ENCODE measurements around the gene GOSR2. TPM values are rescaled to one million over a fixed set of nuclear protein-coding genes. Genes with fewer than 3 reads are reported as not detected.

GOSR2 gene
- total RNA-seq, 1 experiment from 2014 or later: 53.5 TPM

DNA sequence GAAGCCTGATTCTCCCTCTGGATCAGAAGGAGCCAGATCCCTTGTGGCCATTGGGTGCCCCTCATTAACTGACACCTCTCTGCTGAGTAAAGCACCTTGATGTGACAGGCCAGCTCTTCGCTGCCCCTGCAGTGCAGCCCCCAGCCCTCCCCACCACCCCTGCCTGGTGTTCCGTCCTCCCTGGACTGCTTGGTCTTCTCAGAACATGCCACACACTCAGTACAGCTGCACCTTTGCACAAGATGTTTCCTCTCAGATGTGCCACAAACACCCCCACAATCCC, 20.2 kb downstream of the GOSR2 start:
- Histone ChIP-seq H3K18ac (ENCODE audit: insufficient read length, low read depth, low read length) (no peak overlapping the region), H2BK20ac (ENCODE audit: low read depth, low read length, poor library complexity, severe bottlenecking) (no peak overlapping the region), H2BK12ac (ENCODE audit: insufficient read length, low read depth, low read length) (no peak overlapping the region), H3K27me3 (ENCODE audit: insufficient read depth, low read length) (no peaks in the 10 kb centered on the region), H4K8ac (replicated peaks; ENCODE audit: insufficient read length, low read depth, low read length) (no peak overlapping the region), H4K5ac (ENCODE audit: insufficient read length, low read depth, low read length) (no peak overlapping the region), H3T11ph (ENCODE audit: low read length) (no peak overlapping the region), H3K14ac (ENCODE audit: insufficient read depth, low read length) (no peak overlapping the region; the same call in 1 of the 2 replicates), H3K23me2 (ENCODE audit: insufficient read length, low read depth, low read length, poor library complexity, severe bottlenecking) (no peaks in the 10 kb centered on the region), H3K9ac (ENCODE audit: extremely low read depth, insufficient read length, low read length) (no peak overlapping the region), H3K4me2 (ENCODE audit: insufficient read depth, insufficient read length, low read length) (no peak overlapping the region), H3K56ac (ENCODE audit: insufficient read length, low read depth, low read length) (no peak overlapping the region), H3K9me3 (ENCODE audit: control insufficient read depth, low read depth, low read length) (no peaks in the 10 kb centered on the region), H4K91ac (ENCODE audit: insufficient read length, low read depth, low read length) (no peak overlapping the region), H3K27ac (ENCODE audit: insufficient read length, low read depth, low read length) (no peak overlapping the region), H2AFZ (ENCODE audit: low read length) (no peak overlapping the region), H3K4ac (ENCODE audit: low read depth, low read length) (no peak overlapping the region), H3K4me1 (ENCODE audit: insufficient read depth, low read length) (no peaks in the 10 kb centered on the region; the same call in 1 of the 2 replicates), H2BK120ac (ENCODE audit: low read depth, low read length, poor library complexity, severe bottlenecking) (no peak overlapping the region), H2BK15ac (ENCODE audit: low read depth, low read length) (no peak overlapping the region), H3K79me2 (ENCODE audit: insufficient read depth, low read length) (no peaks in the 10 kb centered on the region), H4K20me1 (ENCODE audit: control insufficient read depth, insufficient read depth, insufficient read length) (no peaks in the 10 kb centered on the region), H2AK5ac (ENCODE audit: insufficient read length, low read length) (no peak overlapping the region), H3K79me1 (ENCODE audit: insufficient read depth, low read depth, low read length, poor library complexity, severe bottlenecking) (no peaks in the 10 kb centered on the region), H3K23ac (ENCODE audit: insufficient read length, low read depth, low read length) (no peak overlapping the region), H2BK5ac (ENCODE audit: insufficient read length, low read length) (no peak overlapping the region)
- DNase-seq: no peak
- Mint-ChIP-seq H3K27me3 (ENCODE audit: low read depth) (no peaks in the 10 kb centered on the region; the same call in 1 of the 2 replicates), H3K4me3 (peak overlapping the region in 1 of 2 experiments; percentile 25; a peak in 1 of 5 replicates), H3K9me3 (no peaks in the 10 kb centered on the region), H3K4me1 (peaks cover 34 to 42% of the 10 kb centered on the region in 2 experiments), H3K36me3 (ENCODE audit: insufficient read depth in 1 of 3, low read depth in 3 of 3) (peaks cover 7 to 33% (median 22%) of the 10 kb centered on the region in 3 experiments; a peak in 6 of 7 replicates), H3K27ac (peak overlapping the region in 2 of 3 experiments; percentile 46 to 52; a peak in 2 of 7 replicates)
- TF ChIP-seq, protein P1, sequence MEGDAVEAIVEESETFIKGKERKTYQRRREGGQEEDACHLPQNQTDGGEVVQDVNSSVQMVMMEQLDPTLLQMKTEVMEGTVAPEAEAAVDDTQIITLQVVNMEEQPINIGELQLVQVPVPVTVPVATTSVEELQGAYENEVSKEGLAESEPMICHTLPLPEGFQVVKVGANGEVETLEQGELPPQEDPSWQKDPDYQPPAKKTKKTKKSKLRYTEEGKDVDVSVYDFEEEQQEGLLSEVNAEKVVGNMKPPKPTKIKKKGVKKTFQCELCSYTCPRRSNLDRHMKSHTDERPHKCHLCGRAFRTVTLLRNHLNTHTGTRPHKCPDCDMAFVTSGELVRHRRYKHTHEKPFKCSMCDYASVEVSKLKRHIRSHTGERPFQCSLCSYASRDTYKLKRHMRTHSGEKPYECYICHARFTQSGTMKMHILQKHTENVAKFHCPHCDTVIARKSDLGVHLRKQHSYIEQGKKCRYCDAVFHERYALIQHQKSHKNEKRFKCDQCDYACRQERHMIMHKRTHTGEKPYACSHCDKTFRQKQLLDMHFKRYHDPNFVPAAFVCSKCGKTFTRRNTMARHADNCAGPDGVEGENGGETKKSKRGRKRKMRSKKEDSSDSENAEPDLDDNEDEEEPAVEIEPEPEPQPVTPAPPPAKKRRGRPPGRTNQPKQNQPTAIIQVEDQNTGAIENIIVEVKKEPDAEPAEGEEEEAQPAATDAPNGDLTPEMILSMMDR (conservative IDR thresholded peaks at IDR 0.05): no peak
- no CpG with 5 or more reads among the region's 2 CpGs for WGBS (ENCODE audit: extremely low coverage, insufficient read length, low lambda C conversion rate)

Measured in H9 (cell line).